GM11168 (cell line): Measurements from ENCODE around the gene SPDEF.

ENCODE experiments used
- in situ Hi-C: fragments of 300-500 bp; cut with MboI; formaldehyde crosslinking; loops from one replicate; pipeline ENCODE4 v1.12.0; 2022; ENCODE audit warnings: low sequenced_read_pairs; ENCODE audit not compliant: unreplicated experiment

Gene SPDEF

DNA sequence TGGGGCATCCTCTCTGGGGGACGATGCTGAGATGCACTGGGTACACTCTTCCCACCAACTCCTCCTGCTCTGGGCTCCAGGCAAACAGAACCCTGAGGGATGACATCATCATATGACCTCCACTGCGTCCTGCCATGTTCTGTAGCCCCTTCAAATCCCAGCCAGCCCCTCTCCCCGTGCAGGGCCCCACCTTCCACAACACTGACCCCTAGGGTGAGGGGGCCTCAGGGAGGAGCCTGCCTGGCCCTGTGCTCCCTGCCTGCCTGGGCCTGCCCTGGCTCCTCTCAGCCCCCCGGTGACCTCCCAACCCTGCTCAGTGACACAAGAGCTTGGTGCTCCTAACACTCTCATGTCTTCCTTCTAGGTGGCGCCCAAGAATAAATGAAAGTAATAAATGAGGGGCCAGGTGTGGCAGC is 9.6 kb upstream of the SPDEF start:
- in situ Hi-C loops = no loop called here

DNA sequence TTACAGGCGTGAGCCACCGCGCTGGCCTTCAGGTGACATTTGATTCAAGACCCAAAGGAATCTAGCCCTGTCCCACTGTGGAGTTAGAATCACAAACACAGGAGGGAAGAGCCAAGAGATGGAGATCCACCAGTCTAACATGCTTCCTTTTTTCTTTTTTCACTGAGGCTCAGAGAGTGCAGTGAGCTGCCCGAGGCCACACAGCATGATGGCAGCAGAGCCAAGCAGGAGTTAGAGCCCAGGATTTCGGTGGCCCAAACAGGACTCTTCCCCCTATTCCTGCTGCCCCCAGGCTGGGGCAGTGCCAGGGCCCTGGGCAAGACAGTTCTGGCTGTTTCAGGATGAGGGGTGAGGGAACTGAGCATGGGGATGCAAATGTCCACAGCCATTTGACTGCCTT is 8.1 kb upstream of the SPDEF start:
- in situ Hi-C loops = no loop called here

DNA sequence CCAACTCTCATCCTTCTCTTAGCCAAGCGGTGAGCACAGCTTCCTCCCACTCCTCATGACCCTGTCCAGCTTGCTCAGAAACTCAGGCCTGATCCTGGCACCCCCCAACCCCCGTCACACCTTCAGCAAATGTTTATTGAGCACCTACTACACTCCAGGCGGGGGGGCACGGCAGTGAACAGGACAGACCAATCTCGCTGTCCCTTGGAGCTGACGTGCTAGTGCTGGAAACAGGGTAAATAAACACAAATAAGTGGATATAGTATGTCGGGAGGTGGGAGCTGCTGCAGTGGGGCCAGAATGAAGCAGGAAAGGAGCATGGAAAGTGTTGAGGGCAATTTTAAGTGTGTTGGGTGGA is 7.4 kb upstream of the SPDEF start:
- in situ Hi-C loops = no loop called here

DNA sequence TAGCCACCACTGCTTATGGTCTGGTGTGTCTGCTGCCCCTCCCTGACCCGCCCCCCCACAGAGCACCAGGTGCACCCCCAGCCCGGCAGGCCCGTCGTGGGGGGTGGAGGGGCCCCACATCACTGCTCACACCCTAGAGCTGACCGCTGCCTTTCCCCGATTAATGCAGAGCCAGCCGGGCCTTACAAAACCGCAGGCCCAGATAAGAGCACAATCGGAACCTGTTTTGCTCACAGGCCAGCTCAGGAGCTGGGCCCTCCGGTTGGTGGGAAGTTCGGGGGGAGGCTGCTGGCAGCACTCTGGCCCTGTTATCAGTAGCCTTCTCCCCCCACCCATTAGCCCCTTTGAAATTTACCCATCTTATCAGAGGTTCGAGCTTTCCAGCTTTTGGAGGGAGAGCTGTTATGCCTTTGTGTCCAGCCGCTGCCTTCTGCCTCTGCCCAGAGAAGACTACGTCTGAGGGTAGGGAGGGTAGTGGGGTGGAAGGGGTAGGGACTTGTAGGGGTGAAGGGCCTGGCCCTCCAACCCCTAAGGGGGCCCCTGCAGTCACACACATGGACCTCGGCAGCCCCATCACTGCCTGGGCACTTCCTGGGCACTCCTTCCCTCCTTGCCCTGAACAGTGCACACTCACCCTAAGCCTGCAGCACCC is 6.9 kb upstream of the SPDEF start:
- in situ Hi-C loops = no loop called here

DNA sequence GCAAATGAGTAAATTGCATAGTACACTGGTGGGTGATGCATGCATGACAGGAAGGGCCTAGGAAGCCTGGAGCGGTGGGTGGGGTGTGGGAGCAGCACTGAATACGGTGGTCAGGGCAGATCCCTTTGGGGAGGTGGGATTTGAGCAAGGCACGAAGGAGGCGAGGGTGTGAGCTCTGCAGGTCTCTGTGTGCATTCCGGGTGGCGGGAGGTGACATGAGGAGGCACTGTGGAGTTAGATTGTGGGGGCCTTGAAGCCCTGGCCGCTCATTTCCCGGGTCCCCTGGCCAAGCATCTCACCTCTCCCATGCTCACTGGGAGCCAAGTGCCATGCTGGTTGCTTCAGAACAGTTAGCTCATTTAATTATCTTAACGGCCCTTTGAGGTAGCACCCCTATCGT is 6.2 kb upstream of the SPDEF start:
- in situ Hi-C loops = no loop called here

DNA sequence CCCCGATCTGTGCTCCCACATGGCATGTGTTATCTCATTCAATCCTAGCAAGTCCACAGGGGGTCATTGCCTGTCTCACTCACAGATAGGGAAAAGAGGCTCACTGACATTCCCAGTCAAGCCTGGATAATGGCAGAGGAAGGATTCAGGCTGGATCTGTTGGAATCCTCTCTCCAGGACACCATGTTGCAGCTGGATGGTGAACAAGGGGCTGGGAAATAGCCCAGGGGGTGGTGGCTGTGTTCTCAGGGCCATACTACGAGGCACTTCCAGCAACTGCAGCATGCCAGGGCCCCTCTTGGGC is 5.0 kb upstream of the SPDEF start:
- in situ Hi-C loops = no loop called here

DNA sequence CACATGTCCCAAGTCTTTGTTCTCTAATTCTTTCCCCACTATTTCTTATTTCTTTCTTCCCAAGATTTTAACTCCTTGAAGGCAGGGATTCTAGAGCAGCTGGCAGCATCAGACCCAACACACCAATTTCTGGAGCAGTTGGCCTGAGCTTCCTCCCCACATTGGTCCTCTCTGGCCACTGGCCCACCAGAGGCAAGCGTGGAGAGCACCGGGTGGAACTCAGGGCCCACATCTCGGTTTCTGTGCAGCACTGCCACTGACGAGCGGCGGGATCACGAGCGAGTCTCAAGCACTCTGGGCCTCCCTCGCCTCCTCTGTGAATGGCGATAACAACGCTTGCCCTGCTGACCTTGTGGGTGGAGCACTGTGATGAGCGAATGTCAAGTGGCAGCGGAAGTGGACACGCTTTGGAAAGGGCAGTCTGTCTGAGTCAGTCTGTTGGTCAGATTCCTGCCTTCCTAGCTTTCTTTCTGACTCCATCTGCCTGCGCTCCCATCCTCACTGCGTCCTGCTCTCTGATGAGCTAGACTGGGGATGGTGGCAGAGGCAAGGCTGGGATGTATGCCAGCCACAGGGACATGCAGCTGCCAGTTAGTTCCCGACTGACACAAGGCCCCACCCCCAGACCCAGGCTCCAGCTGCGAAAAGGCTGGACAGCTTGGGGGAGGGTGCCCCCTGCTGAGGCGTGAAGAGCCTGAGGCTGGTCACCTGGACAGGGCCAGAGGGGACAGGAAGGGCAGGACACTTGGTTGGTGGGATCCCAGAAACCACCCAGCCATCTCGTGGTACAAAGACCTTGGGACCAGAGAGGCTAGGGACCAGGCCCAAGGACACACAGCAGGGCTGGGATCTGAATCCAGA is 4.5 kb upstream of the SPDEF start:
- in situ Hi-C loops = no loop called here

DNA sequence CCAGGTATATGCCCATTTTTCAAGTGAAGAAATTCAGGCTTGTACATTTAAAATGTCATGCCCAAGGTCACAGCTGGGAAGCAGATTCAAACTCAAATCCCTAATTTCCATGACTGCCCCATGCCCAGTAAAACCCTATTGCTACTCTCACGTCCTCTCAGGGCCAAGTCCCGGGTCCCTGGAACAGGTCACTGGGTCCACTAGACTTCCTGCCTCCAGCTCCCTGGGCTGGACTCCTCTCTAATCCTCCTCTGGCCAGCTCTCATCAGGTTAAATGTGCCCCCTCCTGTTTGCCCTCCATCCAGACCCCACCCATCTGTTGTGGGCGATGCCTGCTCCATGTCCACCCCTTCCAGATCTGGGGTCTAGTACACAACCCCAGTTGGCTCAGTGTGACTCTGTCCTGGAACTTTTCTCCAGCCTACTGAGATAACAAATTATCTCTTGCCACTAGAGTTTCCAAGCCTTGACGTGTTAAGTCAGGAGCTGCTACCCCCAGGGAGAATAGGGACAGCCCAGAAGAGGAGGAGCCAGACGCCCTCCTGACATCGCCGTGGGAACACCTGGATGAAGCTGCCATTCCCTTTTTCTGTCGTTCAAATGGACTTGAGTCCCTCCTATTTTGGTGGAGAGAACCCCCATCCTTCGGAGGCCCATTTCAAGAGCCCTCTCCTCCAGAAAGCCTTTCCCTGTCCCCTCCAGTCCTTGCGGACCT is 3.7 kb upstream of the SPDEF start:
- in situ Hi-C loops = no loop called here

DNA sequence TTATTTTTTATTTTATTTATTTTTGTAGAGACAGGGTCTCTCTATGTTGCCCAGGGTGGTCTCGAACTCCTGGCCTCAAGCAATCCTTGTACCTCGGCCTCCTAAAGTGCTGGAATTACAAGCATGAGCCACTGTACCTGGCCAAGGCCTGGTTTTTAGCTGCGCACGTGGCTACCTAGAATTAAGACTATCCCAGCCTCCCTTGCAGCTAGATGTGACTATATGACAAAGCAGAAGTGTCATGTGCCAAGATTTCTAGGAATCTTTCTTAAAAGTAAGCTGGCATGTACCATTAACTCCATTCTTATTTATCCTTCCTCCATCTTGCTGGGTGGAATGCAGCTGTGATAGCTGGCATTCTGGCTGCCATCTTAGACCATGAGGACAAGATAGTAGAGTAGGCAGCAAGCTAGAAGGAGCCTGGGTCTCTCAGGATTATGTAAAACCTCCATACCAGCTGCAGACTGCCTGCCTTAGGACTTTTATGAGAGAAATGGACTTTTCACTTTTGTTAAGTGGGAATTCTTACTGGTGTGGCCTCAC is 2.1 kb upstream of the SPDEF start:
- in situ Hi-C loops = no loop called here

DNA sequence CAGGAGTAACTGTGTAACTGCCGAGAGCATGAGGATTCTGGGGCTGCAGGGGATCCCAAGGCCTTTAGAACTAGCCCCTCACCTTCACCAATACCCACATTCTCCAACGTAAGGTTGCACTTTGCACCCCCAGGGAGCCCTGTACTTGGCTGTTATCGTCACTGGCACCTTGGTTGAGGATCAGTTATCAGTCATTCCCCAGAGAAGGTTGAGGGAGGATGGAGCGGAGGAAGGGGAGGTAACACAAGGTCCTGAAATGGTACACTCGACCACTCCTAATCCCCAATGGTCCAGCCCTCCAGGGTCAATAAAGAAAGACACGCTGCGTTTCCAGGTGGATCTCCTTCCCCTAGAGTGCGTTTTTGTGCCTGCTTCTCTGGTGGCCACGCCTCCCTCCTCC is 1.1 kb upstream of the SPDEF start:
- in situ Hi-C loops = no loop called here

DNA sequence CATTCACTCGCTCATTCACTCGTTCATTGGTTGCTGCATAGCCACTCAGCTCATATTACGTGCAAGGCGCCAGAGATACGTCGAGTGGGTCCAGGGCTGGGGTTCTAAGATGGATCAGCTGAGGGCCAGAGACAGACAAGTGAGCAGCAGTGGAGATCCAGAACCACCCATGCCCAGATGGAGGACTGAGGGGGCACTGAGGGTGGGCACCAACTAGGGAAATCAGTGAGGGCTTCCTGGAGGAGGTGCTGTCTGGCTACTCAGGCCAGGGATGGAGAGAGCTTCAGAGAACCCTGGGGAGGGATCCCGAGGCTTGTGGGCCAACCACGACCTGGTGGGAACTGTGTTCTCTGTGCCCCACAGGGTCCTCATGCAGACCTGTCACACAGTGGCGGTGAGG is 364 bp upstream of the SPDEF start:
- in situ Hi-C loops = no loop called here

DNA sequence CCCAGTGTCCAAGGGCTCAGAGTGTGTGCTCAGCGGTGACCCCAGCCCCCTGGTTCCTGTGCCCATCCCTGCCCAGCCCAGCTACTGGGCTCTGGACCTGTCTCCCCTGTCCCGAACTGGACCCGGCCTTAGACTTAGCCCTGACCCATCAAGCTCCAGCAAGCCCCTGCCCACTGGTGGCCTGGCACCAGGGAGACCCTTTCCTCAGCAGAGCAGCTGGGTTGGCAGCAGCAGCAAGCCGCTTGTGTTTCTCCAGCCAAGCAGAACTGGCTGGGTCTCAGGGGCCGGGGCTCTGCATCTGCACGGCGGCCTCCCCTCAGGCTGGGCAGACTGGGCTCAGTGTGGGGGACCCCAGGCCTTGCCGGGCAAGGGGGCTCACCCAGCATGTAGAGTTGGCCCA is 801 bp downstream of the SPDEF start:
- in situ Hi-C loops = no loop called here

DNA sequence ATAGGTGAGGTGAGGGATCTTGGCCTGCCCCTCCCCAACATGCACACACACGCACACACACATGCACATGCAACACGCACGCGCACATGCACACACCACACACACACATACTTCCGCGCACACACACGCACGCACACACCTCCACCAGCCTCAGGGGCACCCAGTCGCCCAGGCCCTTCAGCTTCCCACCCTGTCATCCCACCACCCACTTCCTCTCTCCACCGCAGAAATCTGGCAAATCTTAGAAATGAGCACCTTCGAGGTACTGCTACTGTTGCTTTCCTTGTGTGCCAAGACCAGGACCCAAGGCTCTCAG is 1.2 kb downstream of the SPDEF start:
- in situ Hi-C loops = no loop called here

DNA sequence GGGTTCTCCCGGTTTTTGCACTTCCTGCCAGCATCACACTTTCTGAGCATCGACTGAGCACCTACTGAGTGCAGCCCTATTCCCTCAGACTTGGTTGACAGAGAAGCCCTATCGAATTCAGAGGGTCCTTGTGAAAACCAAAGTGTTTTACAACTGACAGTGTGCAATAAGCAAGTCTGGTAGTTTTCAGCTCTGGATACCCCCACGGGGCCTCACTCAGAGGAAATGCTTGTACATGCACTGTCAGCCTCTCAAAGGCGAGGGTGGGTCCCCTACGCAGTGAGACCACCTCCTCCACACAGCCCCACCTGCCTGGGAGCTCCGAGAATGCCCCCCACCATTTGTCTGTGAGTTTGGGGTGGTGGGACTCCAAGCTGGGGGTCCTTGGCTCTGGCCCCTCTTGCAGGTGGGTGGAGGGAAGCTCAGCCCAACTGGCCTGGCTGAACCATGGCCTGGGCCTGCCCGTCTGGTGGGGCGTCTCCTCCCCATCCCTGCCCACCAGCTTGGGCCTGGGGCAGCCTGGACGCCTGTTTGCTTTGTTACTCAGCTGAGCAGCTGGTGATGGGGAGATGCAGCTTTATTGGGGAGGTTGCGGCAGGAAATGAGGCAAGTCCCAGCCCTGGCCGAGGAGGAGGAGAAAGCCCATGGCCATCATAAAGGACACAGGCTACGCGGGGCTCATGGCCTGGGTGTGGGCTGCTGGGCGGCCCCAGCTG is 1.7 kb downstream of the SPDEF start:
- in situ Hi-C loops = no loop called here

DNA sequence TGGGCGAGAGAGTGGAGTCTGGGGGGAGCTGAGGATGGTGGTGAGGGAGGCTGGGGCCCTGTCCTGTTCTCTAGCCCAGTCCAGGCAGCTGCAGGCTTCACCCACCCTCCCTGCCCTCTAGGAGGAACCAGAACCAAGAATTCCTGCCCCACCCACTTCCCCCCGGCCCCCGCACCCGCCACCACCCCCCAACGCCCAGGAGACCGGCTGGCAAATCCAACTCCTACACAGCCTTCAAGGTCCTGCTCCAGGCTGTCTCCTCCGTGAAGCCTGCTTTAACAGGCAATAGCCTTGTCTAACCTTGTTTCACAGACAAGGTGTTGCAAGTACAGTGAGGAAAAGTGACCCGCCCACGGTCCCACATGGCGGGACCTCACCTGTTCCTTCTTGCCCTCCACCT is 2.4 kb downstream of the SPDEF start:
- in situ Hi-C loops = no loop called here

DNA sequence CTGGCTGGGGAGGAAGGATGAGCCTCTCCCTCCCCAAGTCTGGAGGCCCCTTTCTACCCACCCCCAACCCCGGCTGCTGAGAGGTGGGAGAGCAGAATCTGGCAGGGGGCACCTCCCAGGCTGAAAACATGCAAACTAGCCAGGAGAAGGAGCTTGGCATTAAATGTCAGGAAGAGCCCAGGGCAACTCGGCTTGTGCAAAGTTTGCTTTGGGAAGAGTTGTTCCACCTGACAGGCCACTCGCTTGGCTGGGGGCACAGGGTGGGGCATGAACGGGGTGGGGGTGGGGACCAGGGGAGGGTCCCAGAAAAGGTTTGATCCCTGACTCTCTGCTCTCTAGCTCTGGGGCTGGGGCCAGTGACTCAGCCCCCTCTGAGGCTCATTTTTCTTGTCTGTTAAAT is 3.0 kb downstream of the SPDEF start:
- in situ Hi-C loops = no loop called here

DNA sequence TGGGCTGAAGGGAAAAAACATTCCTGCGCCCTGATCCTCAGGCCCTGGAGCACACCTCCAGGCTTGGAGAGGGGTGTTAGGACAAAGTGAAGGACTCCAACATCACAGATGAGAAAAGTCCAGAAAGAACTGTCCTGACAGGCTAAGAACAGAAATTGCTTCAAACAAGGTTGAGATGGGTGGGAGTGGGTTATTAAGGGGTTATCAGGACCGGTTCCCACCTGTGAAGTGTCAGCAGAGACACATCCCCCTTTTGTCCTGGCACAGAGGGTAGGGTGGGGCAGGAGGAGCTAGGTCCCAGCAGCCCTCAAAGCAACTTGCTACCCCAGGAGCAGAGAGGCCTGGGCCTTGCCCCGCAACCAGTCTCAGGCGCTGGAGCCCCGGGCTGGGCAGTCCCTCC is 3.5 kb downstream of the SPDEF start:
- in situ Hi-C loops = no loop called here

DNA sequence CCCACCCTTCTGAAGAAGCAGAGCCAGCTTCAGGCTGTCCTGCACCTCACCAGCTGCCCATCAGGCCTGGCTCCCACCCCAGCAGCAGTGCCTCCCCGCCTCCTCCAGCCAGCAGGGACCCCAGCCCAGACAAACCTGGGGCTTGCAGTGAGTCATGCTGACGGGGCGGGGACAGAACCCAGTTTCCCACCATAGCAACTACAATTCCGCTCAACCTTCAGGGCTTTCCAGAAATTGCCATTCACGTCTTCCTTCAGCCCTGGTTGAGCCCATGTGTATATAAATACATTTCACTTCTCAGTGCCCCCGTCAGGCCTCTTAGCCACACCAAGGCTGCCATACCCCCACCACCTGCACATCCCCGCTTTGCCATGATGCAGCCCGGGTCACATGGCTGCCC is 4.4 kb downstream of the SPDEF start:
- in situ Hi-C loops = no loop called here

DNA sequence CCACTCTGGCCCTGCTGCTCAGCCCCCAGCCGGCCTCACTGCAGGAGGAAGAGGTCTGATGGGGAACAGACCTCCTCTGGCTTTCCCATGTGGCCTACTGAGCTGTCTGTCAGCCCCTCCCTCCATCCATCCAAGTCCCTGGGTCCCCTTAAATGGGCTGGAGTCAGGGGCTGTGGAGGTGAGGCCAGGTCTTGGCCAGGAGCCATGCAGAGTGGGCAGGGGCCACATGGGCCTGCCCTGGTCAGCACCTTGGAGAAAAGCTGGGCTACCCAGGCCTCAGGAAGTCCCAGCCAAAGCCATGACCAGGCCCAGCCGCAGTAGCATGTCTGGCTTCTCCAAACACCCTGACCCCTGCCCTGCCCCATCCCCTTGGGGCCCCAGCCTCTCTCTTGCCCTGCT is 6.3 kb downstream of the SPDEF start:
- in situ Hi-C loops = no loop called here

DNA sequence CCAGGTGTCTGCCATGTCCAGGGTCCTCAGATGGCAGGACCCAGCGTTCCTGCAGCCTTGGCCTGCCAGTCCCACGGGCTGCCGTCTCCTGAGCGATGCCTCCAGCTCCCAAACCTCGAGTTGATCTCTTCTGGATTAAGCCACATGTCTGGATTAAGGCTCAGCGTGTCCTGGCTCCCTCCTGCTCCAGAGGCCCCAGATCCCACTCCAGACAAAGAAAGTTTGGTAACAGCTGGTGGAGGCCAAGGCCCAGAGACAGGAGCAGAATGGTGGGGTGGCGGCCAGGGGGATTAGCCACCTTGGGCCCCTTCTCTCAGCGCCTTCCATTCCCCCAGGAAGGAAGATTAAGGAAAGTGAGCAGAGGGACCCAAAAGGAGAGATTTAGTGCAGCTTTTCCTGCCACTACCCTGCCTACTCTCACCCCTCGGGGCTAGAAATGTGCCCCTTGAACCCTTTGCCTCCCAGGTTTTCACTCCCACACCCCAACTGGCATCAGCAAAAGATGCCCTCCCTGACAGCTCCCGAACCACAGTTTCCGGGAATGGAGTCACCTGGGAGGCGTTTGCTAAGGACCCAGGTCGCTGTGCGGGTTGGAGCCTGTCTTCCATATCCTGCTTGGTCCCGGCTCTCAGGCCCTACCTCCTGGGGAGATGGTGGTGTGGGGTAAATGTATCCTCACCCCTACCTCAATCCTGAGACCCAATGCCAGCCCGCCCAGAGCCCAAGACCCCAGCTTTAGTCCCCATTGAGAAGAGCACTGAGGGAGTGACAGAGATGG is 6.9 kb downstream of the SPDEF start:
- in situ Hi-C loops = no loop called here
